ENCODE data around the gene NEDD4L.

GRCh38 chr18:58334061-58334460 lies 290.0 kb downstream of the NEDD4L start:
- TF ChIP-seq, protein P1, sequence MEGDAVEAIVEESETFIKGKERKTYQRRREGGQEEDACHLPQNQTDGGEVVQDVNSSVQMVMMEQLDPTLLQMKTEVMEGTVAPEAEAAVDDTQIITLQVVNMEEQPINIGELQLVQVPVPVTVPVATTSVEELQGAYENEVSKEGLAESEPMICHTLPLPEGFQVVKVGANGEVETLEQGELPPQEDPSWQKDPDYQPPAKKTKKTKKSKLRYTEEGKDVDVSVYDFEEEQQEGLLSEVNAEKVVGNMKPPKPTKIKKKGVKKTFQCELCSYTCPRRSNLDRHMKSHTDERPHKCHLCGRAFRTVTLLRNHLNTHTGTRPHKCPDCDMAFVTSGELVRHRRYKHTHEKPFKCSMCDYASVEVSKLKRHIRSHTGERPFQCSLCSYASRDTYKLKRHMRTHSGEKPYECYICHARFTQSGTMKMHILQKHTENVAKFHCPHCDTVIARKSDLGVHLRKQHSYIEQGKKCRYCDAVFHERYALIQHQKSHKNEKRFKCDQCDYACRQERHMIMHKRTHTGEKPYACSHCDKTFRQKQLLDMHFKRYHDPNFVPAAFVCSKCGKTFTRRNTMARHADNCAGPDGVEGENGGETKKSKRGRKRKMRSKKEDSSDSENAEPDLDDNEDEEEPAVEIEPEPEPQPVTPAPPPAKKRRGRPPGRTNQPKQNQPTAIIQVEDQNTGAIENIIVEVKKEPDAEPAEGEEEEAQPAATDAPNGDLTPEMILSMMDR (IDR thresholded peaks at IDR 0.05 in 2 of 3, conservative IDR thresholded peaks at IDR 0.05 in 1 of 3; ENCODE audit: control insufficient read depth in 2 of 3, extremely low read depth in 1 of 3, insufficient read depth in 1 of 3, low read depth in 3 of 3, low read length in 3 of 3): no peak
- TF ChIP-seq, protein P2, sequence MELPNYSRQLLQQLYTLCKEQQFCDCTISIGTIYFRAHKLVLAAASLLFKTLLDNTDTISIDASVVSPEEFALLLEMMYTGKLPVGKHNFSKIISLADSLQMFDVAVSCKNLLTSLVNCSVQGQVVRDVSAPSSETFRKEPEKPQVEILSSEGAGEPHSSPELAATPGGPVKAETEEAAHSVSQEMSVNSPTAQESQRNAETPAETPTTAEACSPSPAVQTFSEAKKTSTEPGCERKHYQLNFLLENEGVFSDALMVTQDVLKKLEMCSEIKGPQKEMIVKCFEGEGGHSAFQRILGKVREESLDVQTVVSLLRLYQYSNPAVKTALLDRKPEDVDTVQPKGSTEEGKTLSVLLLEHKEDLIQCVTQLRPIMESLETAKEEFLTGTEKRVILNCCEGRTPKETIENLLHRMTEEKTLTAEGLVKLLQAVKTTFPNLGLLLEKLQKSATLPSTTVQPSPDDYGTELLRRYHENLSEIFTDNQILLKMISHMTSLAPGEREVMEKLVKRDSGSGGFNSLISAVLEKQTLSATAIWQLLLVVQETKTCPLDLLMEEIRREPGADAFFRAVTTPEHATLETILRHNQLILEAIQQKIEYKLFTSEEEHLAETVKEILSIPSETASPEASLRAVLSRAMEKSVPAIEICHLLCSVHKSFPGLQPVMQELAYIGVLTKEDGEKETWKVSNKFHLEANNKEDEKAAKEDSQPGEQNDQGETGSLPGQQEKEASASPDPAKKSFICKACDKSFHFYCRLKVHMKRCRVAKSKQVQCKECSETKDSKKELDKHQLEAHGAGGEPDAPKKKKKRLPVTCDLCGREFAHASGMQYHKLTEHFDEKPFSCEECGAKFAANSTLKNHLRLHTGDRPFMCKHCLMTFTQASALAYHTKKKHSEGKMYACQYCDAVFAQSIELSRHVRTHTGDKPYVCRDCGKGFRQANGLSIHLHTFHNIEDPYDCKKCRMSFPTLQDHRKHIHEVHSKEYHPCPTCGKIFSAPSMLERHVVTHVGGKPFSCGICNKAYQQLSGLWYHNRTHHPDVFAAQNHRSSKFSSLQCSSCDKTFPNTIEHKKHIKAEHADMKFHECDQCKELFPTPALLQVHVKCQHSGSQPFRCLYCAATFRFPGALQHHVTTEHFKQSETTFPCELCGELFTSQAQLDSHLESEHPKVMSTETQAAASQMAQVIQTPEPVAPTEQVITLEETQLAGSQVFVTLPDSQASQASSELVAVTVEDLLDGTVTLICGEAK (IDR thresholded peaks at IDR 0.05; ENCODE audit: borderline replicate concordance): no peak
- TF ChIP-seq POLR2AphosphoS5 (IDR thresholded peaks at IDR 0.05; ENCODE audit: low read length) (no peak), RFX5 (IDR thresholded peaks at IDR 0.05; ENCODE audit: low read depth, low read length) (no peak), ATF2 (IDR thresholded peaks at IDR 0.05; ENCODE audit: low read length) (no peak), JUND (IDR thresholded peaks at IDR 0.05; ENCODE audit: low read depth, low read length) (no peak), TAF1 (IDR thresholded peaks at IDR 0.05; ENCODE audit: borderline replicate concordance, low read depth, low read length) (no peak), BHLHE40 (IDR thresholded peaks at IDR 0.05; ENCODE audit: borderline replicate concordance in 1 of 2, low read depth in 2 of 2, low read length in 1 of 2) (no peak), NR2C1 (IDR thresholded peaks at IDR 0.05) (no peak)
- TF ChIP-seq, protein P3, sequence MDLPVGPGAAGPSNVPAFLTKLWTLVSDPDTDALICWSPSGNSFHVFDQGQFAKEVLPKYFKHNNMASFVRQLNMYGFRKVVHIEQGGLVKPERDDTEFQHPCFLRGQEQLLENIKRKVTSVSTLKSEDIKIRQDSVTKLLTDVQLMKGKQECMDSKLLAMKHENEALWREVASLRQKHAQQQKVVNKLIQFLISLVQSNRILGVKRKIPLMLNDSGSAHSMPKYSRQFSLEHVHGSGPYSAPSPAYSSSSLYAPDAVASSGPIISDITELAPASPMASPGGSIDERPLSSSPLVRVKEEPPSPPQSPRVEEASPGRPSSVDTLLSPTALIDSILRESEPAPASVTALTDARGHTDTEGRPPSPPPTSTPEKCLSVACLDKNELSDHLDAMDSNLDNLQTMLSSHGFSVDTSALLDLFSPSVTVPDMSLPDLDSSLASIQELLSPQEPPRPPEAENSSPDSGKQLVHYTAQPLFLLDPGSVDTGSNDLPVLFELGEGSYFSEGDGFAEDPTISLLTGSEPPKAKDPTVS (IDR thresholded peaks at IDR 0.05; ENCODE audit: low read depth, low read length): no peak
- TF ChIP-seq, protein P4, sequence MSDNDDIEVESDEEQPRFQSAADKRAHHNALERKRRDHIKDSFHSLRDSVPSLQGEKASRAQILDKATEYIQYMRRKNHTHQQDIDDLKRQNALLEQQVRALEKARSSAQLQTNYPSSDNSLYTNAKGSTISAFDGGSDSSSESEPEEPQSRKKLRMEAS (IDR thresholded peaks at IDR 0.05; ENCODE audit: low read depth, low read length): no peak
